ENCODE results near the gene CDC45.
"Not testable (repeated sequence)": the region's sequence is repeated elsewhere in the genome, so short reads cannot be mapped to it uniquely, and the experiment has no call there.

CDC45 gene

GRCh38 chr22:19524170-19525115 lies 44.7 kb downstream of the CDC45 start, which contains the start of gene CLDN5:
Gene CLDN5 (minus strand): TSS chr22:19524410. CDS start chr22:19524255, 155 bp downstream.
- no peak within 1 kb of the TSS for H3K27ac ChIP-seq (ENCODE audit: low read length)
- WGBS (ENCODE audit: insufficient coverage, insufficient read length), result no CpG with 5 or more reads among the region's 69 CpGs
- peaks cover 2% of the 10 kb centered on the region; the same call in 1 of the 2 replicates for H3K27me3 ChIP-seq (ENCODE audit: control insufficient read depth, insufficient read depth, low read length)
- peaks cover 7% of the 10 kb centered on the region; the same call in 1 of the 2 replicates for H3K4me1 ChIP-seq (ENCODE audit: control insufficient read depth, insufficient read depth, low read length)
- peak within 1 kb of the TSS; percentile 23; the same call in 1 of the 2 replicates for H3K4me3 ChIP-seq (ENCODE audit: low read length)
- DNase-seq (ENCODE audit: low read depth, low spot score), result no peak
- no peaks in the 10 kb centered on the region for H3K36me3 ChIP-seq (ENCODE audit: control insufficient read depth, insufficient read depth, low read length)
- no peaks in the 10 kb centered on the region for H3K9me3 ChIP-seq (ENCODE audit: control insufficient read depth, insufficient read depth, low read length)

- Histone ChIP-seq H3K36me3 (ENCODE audit: control insufficient read depth, insufficient read depth, low read length) (no peaks in the 10 kb centered on the region), H3K9me3 (ENCODE audit: control insufficient read depth, insufficient read depth, low read length) (no peaks in the 10 kb centered on the region), H3K4me1 (ENCODE audit: control insufficient read depth, insufficient read depth, low read length) (peaks cover 7% of the 10 kb centered on the region; the same call in 1 of the 2 replicates), H3K27ac (ENCODE audit: low read length) (no peak overlapping the region), H3K27me3 (ENCODE audit: control insufficient read depth, insufficient read depth, low read length) (peaks cover 2% of the 10 kb centered on the region; the same call in 1 of the 2 replicates), H3K4me3 (ENCODE audit: low read length) (no peak overlapping the region)
- no peak for DNase-seq (ENCODE audit: low read depth, low spot score)
- WGBS (ENCODE audit: insufficient coverage, insufficient read length), result no CpG with 5 or more reads among the region's 15 CpGs
These were observed 45.5 kb downstream of the CDC45 start for GRCh38 chr22:19525116-19525660.

- H3K27me3 ChIP-seq (ENCODE audit: control insufficient read depth, insufficient read depth, low read length), result peaks cover 2% of the 10 kb centered on the region; the same call in 1 of the 2 replicates
- DNase-seq (ENCODE audit: low read depth, low spot score), result no peak
- H3K4me3 ChIP-seq (ENCODE audit: low read length), result no peak overlapping the region
- H3K36me3 ChIP-seq (ENCODE audit: control insufficient read depth, insufficient read depth, low read length), result no peaks in the 10 kb centered on the region
- H3K27ac ChIP-seq (ENCODE audit: low read length), result no peak overlapping the region
- H3K4me1 ChIP-seq (ENCODE audit: control insufficient read depth, insufficient read depth, low read length), result peaks cover 7% of the 10 kb centered on the region; the same call in 1 of the 2 replicates
- H3K9me3 ChIP-seq (ENCODE audit: control insufficient read depth, insufficient read depth, low read length), result no peaks in the 10 kb centered on the region
- no CpG with 5 or more reads among the region's 3 CpGs for WGBS (ENCODE audit: insufficient coverage, insufficient read length)
These were observed 45.9 kb downstream of the CDC45 start for GRCh38 chr22:19525666-19526065.

GRCh38 chr22:19526076-19526701 lies 46.5 kb downstream of the CDC45 start:
- no peaks in the 10 kb centered on the region for H3K9me3 ChIP-seq (ENCODE audit: control insufficient read depth, insufficient read depth, low read length)
- peaks cover 2% of the 10 kb centered on the region; the same call in 1 of the 2 replicates for H3K27me3 ChIP-seq (ENCODE audit: control insufficient read depth, insufficient read depth, low read length)
- WGBS (ENCODE audit: insufficient coverage, insufficient read length), result no CpG with 5 or more reads among the region's 11 CpGs
- H3K36me3 ChIP-seq (ENCODE audit: control insufficient read depth, insufficient read depth, low read length), result no peaks in the 10 kb centered on the region
- H3K4me1 ChIP-seq (ENCODE audit: control insufficient read depth, insufficient read depth, low read length), result peaks cover 7% of the 10 kb centered on the region; the same call in 1 of the 2 replicates
- H3K4me3 ChIP-seq (ENCODE audit: low read length), result no peak overlapping the region
- no peak overlapping the region for H3K27ac ChIP-seq (ENCODE audit: low read length)
- DNase-seq (ENCODE audit: low read depth, low spot score), result no peak

GRCh38 chr22:19526702-19527111 lies 47.0 kb downstream of the CDC45 start:
- peaks cover 2% of the 10 kb centered on the region; the same call in 1 of the 2 replicates for H3K27me3 ChIP-seq (ENCODE audit: control insufficient read depth, insufficient read depth, low read length)
- DNase-seq (ENCODE audit: low read depth, low spot score), result no peak
- no peak overlapping the region for H3K27ac ChIP-seq (ENCODE audit: low read length)
- no CpG with 5 or more reads among the region's 7 CpGs for WGBS (ENCODE audit: insufficient coverage, insufficient read length)
- H3K9me3 ChIP-seq (ENCODE audit: control insufficient read depth, insufficient read depth, low read length), result no peaks in the 10 kb centered on the region
- peaks cover 7% of the 10 kb centered on the region; the same call in 1 of the 2 replicates for H3K4me1 ChIP-seq (ENCODE audit: control insufficient read depth, insufficient read depth, low read length)
- H3K4me3 ChIP-seq (ENCODE audit: low read length), result no peak overlapping the region
- no peaks in the 10 kb centered on the region for H3K36me3 ChIP-seq (ENCODE audit: control insufficient read depth, insufficient read depth, low read length)

GRCh38 chr22:19527321-19527721 lies 47.6 kb downstream of the CDC45 start:
- peaks cover 2% of the 10 kb centered on the region; the same call in 1 of the 2 replicates for H3K27me3 ChIP-seq (ENCODE audit: control insufficient read depth, insufficient read depth, low read length)
- H3K27ac ChIP-seq (ENCODE audit: low read length), result no peak overlapping the region
- no peaks in the 10 kb centered on the region for H3K36me3 ChIP-seq (ENCODE audit: control insufficient read depth, insufficient read depth, low read length)
- H3K9me3 ChIP-seq (ENCODE audit: control insufficient read depth, insufficient read depth, low read length), result no peaks in the 10 kb centered on the region
- DNase-seq (ENCODE audit: low read depth, low spot score), result no peak
- peaks cover 5% of the 10 kb centered on the region; the same call in 1 of the 2 replicates for H3K4me1 ChIP-seq (ENCODE audit: control insufficient read depth, insufficient read depth, low read length)
- WGBS (ENCODE audit: insufficient coverage, insufficient read length), result no CpG with 5 or more reads among the region's 5 CpGs
- no peak overlapping the region for H3K4me3 ChIP-seq (ENCODE audit: low read length)

- no peak overlapping the region for H3K27ac ChIP-seq (ENCODE audit: low read length)
These were observed 48.2 kb downstream of the CDC45 start for GRCh38 chr22:19527861-19528417.

GRCh38 chr22:19529811-19530210 lies 50.1 kb downstream of the CDC45 start:
- no peaks in the 10 kb centered on the region for H3K36me3 ChIP-seq (ENCODE audit: control insufficient read depth, insufficient read depth, low read length)
- H3K4me3 ChIP-seq (ENCODE audit: low read length), result no peak overlapping the region
- no CpG with 5 or more reads among the region's 4 CpGs for WGBS (ENCODE audit: insufficient coverage, insufficient read length)
- H3K9me3 ChIP-seq (ENCODE audit: control insufficient read depth, insufficient read depth, low read length), result no peaks in the 10 kb centered on the region
- H3K4me1 ChIP-seq (ENCODE audit: control insufficient read depth, insufficient read depth, low read length), result no peaks in the 10 kb centered on the region
- no peaks in the 10 kb centered on the region; the same call in 1 of the 2 replicates for H3K27me3 ChIP-seq (ENCODE audit: control insufficient read depth, insufficient read depth, low read length)
- DNase-seq (ENCODE audit: low read depth, low spot score), result no peak
- H3K27ac ChIP-seq (ENCODE audit: low read length), result no peak overlapping the region

More at GRCh38 chr22:19527861-19528417, 48.2 kb downstream of the CDC45 start:
- no peak for DNase-seq (ENCODE audit: low read depth, low spot score)
- no CpG with 5 or more reads among the region's 17 CpGs for WGBS (ENCODE audit: insufficient coverage, insufficient read length)
- Histone ChIP-seq H3K36me3 (ENCODE audit: control insufficient read depth, insufficient read depth, low read length) (no peaks in the 10 kb centered on the region), H3K27me3 (ENCODE audit: control insufficient read depth, insufficient read depth, low read length) (peaks cover 2% of the 10 kb centered on the region; the same call in 1 of the 2 replicates), H3K4me1 (ENCODE audit: control insufficient read depth, insufficient read depth, low read length) (0 out of 2 replicates have a peak, but pooled peaks cover under 1% of the 10 kb centered on the region), H3K9me3 (ENCODE audit: control insufficient read depth, insufficient read depth, low read length) (no peaks in the 10 kb centered on the region), H3K4me3 (ENCODE audit: low read length) (no peak overlapping the region)

GRCh38 chr22:19530751-19531150 lies 51.0 kb downstream of the CDC45 start:
- no CpG with 5 or more reads among the region's 3 CpGs for WGBS (ENCODE audit: insufficient coverage, insufficient read length)
- no peak overlapping the region for H3K27ac ChIP-seq (ENCODE audit: low read length)

GRCh38 chr22:19531327-19531726 lies 51.6 kb downstream of the CDC45 start:
- WGBS (ENCODE audit: insufficient coverage, insufficient read length), result no CpG with 5 or more reads among the region's 6 CpGs
- not testable (repeated sequence) for H3K4me1 ChIP-seq (ENCODE audit: control insufficient read depth, insufficient read depth, low read length); H3K27ac ChIP-seq (ENCODE audit: low read length); H3K27me3 ChIP-seq (ENCODE audit: control insufficient read depth, insufficient read depth, low read length); H3K36me3 ChIP-seq (ENCODE audit: control insufficient read depth, insufficient read depth, low read length); DNase-seq (ENCODE audit: low read depth, low spot score); H3K4me3 ChIP-seq (ENCODE audit: low read length); H3K9me3 ChIP-seq (ENCODE audit: control insufficient read depth, insufficient read depth, low read length)

More at GRCh38 chr22:19530751-19531150, 51.0 kb downstream of the CDC45 start:
- no peaks in the 10 kb centered on the region for H3K9me3 ChIP-seq (ENCODE audit: control insufficient read depth, insufficient read depth, low read length)
- no peaks in the 10 kb centered on the region for H3K4me1 ChIP-seq (ENCODE audit: control insufficient read depth, insufficient read depth, low read length)
- H3K27me3 ChIP-seq (ENCODE audit: control insufficient read depth, insufficient read depth, low read length), result no peaks in the 10 kb centered on the region
- H3K4me3 ChIP-seq (ENCODE audit: low read length), result no peak overlapping the region
- no peak for DNase-seq (ENCODE audit: low read depth, low spot score)
- no peaks in the 10 kb centered on the region for H3K36me3 ChIP-seq (ENCODE audit: control insufficient read depth, insufficient read depth, low read length)

Data from iPS DF 6.9 (cell line).